HepG2 (cell line): ENCODE results near the gene ANKRD35. TPM values are rescaled to one million over a fixed set of nuclear protein-coding genes. Genes with fewer than 3 reads are reported as not detected.

ENCODE experiments used
- BATF2 ChIP-seq: sonication (generic); formaldehyde crosslinking; IDR thresholded peaks from 2 replicates; pipeline ENCODE4 v1.8.0; 2022; ENCODE audit warnings: mild to moderate bottlenecking, missing genetic modification reagents, moderate library complexity
- CCAR2 ChIP-seq: fragments of 200-400 bp; formaldehyde crosslinking; optimal IDR thresholded peaks from 2 replicates; pipeline ENCODE3; 2018; ENCODE audit warnings: low read depth, mild to moderate bottlenecking, low read length, moderate library complexity
- CCDC6 ChIP-seq: sonication (generic); formaldehyde crosslinking; IDR thresholded peaks from 2 replicates; pipeline ENCODE4 v1.8.1; 2022; ENCODE audit warnings: mild to moderate bottlenecking, missing genetic modification reagents, moderate library complexity
- EZH2 ChIP-seq: conservative IDR thresholded peaks from 2 replicates; pipeline ENCODE4 v1.6.1; 2012; ENCODE audit warnings: mild to moderate bottlenecking, low read depth, low read length, moderate library complexity
- HMGA1 ChIP-seq: sonication (generic); formaldehyde crosslinking; conservative IDR thresholded peaks from 2 replicates; pipeline ENCODE4 v1.4.0; 2020; ENCODE audit warnings: missing genetic modification reagents
- KDM2A ChIP-seq: sonication (generic); formaldehyde crosslinking; IDR thresholded peaks from 2 replicates; pipeline ENCODE4 v1.4.0; 2020; ENCODE audit warnings: low read depth, missing genetic modification reagents, borderline replicate concordance
- KLF11 ChIP-seq: IDR thresholded peaks from 2 replicates; pipeline ENCODE4 v1.6.1; 2016; ENCODE audit warnings: missing compliant biosample characterization
- MTF1 ChIP-seq: sonication (generic); formaldehyde crosslinking; IDR thresholded peaks from 2 replicates; pipeline ENCODE4 v1.5.0; 2020; ENCODE audit warnings: missing genetic modification reagents
- NFIB ChIP-seq: sonication (generic); formaldehyde crosslinking; IDR thresholded peaks from 2 replicates; pipeline ENCODE4 v1.9.0; 2021; ENCODE audit warnings: missing genetic modification reagents, mild to moderate bottlenecking, borderline replicate concordance
- NFIC ChIP-seq: IDR thresholded peaks from 2 replicates; pipeline ENCODE4 v1.6.1; 2012; ENCODE audit warnings: mild to moderate bottlenecking, low read length, inconsistent platforms
- NFRKB ChIP-seq: fragments of 450-650 bp; IDR thresholded peaks from 2 replicates; pipeline ENCODE4 v1.6.1; 2017
- POGK ChIP-seq: sonication (generic); formaldehyde crosslinking; conservative IDR thresholded peaks from 2 replicates; pipeline ENCODE4 v1.8.0; 2022; ENCODE audit warnings: mild to moderate bottlenecking, moderate library complexity, missing genetic modification reagents
- RARG ChIP-seq: sonication (generic); formaldehyde crosslinking; IDR thresholded peaks from 2 replicates; pipeline ENCODE4 v1.4.0; 2020; ENCODE audit warnings: low read depth, mild to moderate bottlenecking, missing genetic modification reagents
- RXRA ChIP-seq: sonication (generic); formaldehyde crosslinking; IDR thresholded peaks from 2 replicates; pipeline ENCODE4 v1.5.1; 2020; ENCODE audit warnings: missing genetic modification reagents
- ZBTB3 ChIP-seq: sonication (generic); formaldehyde crosslinking; IDR thresholded peaks from 2 replicates; pipeline ENCODE4 v1.4.0; 2020; ENCODE audit warnings: low read depth, mild to moderate bottlenecking, moderate library complexity, missing genetic modification reagents, borderline replicate concordance
- ZKSCAN1 ChIP-seq: fragments of 150-350 bp; IDR thresholded peaks from 2 replicates; pipeline ENCODE4 v1.6.1; 2014; ENCODE audit warnings: low read length
- ZNF12 ChIP-seq: sonication (generic); formaldehyde crosslinking; IDR thresholded peaks from 2 replicates; pipeline ENCODE4 v1.5.0; 2020; ENCODE audit warnings: missing genetic modification reagents
- ZNF20 ChIP-seq: sonication (generic); formaldehyde crosslinking; IDR thresholded peaks from 2 replicates; pipeline ENCODE4 v1.4.0; 2020; ENCODE audit warnings: mild to moderate bottlenecking, moderate library complexity, missing genetic modification reagents
- ZNF432 ChIP-seq: sonication (generic); formaldehyde crosslinking; IDR thresholded peaks from 2 replicates; pipeline ENCODE4 v1.5.0; 2020; ENCODE audit warnings: missing genetic modification reagents, mild to moderate bottlenecking, borderline replicate concordance
- ZNF772 ChIP-seq: sonication (generic); formaldehyde crosslinking; IDR thresholded peaks from 2 replicates; pipeline ENCODE4 v1.5.0; 2020; ENCODE audit warnings: mild to moderate bottlenecking, missing genetic modification reagents
- ZNF883 ChIP-seq: sonication (generic); formaldehyde crosslinking; IDR thresholded peaks from 2 replicates; pipeline ENCODE4 v1.5.1; 2020; ENCODE audit warnings: mild to moderate bottlenecking, missing genetic modification reagents; ENCODE audit errors: not compliant biosample characterization
- polyA plus RNA-seq, 8 experiments: library from polyadenylated mRNA; depleted of rRNA in 3 of 8; stranded (reverse) in 7 of 8; unstranded in 1 of 8; fragments of >200 nt; fragmentation: Illumina TruSeq in 4 of 8; extraction: Trizol in 4 of 8; gene quantifications; 2 replicates each; pipeline versions ENCODE4 v1.2.1 to v1.2.3, GENCODE V29; 2011 to 2016; ENCODE audit warnings: low read depth in 4 of 8, missing spikeins in 1 of 8, mixed read lengths in 1 of 8; ENCODE audit not compliant: insufficient read depth in 1 of 8
- total RNA-seq, 5 experiments: library from RNA; depleted of rRNA; stranded (reverse); fragments of >200 nt; fragmentation: Illumina TruSeq; extraction: Trizol; gene quantifications; 2 replicates each; pipeline ENCODE4 v1.2.3, GENCODE V29; 2016; ENCODE audit warnings: low read depth in 1 of 5
- TF ChIP-seq, protein P1 (sequence below): sonication (generic); formaldehyde crosslinking; IDR thresholded peaks from 2 replicates; pipeline ENCODE4 v1.4.0; 2020; ENCODE audit warnings: mild to moderate bottlenecking, missing genetic modification reagents
- TF ChIP-seq, protein P2 (sequence below): sonication (generic); formaldehyde crosslinking; IDR thresholded peaks from 2 replicates; pipeline ENCODE4 v1.8.1; 2023; ENCODE audit warnings: mild to moderate bottlenecking, moderate library complexity, missing genetic modification reagents

ANKRD35 gene
- total and polyA plus RNA-seq, 2 of the 13 experiments (the other 11 are each of a cell fraction or from before 2014, with no cell fraction given) = 0.02 TPM; not detected in 1

GRCh38 chr1:145845514-145846161 is 40.0 kb downstream of the ANKRD35 start, which contains the start of gene NUDT17 (continued):
- TF ChIP-seq BATF2 (no peak), CCAR2 (no peak), ZNF432 (CRISPR knock-in tag) (no peak), NFIC (no peak), NFIB (0 out of 2 replicates have a peak, but pooled peaks have one; percentile 23), KDM2A (CRISPR knock-in tag) (peak; percentile 100), ZNF12 (CRISPR knock-in tag) (no peak), NFRKB (no peak), KLF11 (CRISPR knock-in tag) (no peak), MTF1 (CRISPR knock-in tag) (no peak), RARG (CRISPR knock-in tag) (no peak), ZNF20 (0 out of 2 replicates have a peak, but pooled peaks have one; percentile 40), EZH2 (no peak), ZBTB3 (CRISPR knock-in tag) (no peak), HMGA1 (CRISPR knock-in tag) (no peak), ZNF772 (CRISPR knock-in tag) (peak; percentile 73; the same call in 1 of the 2 replicates), ZKSCAN1 (no peak), POGK (CRISPR knock-in tag) (peak; percentile 63), ZNF883 (no peak), CCDC6 (CRISPR knock-in tag) (peak; percentile 33; the same call in 1 of the 2 replicates), RXRA (CRISPR knock-in tag) (peak; percentile 40; the same call in 1 of the 2 replicates)
- TF ChIP-seq, protein P1, sequence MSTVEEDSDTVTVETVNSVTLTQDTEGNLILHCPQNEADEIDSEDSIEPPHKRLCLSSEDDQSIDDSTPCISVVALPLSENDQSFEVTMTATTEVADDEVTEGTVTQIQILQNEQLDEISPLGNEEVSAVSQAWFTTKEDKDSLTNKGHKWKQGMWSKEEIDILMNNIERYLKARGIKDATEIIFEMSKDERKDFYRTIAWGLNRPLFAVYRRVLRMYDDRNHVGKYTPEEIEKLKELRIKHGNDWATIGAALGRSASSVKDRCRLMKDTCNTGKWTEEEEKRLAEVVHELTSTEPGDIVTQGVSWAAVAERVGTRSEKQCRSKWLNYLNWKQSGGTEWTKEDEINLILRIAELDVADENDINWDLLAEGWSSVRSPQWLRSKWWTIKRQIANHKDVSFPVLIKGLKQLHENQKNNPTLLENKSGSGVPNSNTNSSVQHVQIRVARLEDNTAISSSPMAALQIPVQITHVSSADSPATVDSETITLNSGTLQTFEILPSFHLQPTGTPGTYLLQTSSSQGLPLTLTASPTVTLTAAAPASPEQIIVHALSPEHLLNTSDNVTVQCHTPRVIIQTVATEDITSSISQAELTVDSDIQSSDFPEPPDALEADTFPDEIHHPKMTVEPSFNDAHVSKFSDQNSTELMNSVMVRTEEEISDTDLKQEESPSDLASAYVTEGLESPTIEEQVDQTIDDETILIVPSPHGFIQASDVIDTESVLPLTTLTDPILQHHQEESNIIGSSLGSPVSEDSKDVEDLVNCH (CRISPR knock-in tag) = no peak
- TF ChIP-seq, protein P2, sequence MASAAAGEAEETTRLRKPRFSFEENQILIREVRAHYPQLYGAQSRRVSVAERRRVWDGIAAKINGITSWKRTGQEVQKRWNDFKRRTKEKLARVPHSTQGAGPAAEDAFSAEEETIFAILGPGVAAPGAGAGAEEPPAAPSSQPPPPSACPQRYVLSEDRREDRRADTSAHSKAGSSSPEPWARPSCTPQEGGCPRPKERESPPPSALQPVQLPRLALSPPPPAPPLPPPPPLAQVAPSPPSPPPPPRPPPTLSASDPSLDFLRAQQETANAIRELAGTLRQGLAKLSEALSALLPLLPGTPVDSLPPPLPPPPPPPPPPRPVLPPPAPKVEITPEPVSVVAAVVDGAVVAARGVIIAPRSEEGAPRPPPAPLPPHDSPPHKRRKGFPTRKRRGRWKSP (CRISPR knock-in tag) = peak; percentile 76; the same call in 1 of the 2 replicates
